GM19023 (cell line): ENCODE measurements around the gene GLI3.

Source experiments
- ATAC-seq: cut with Tn5 transposase; IDR thresholded peaks from one replicate; pipeline ENCODE4 v1.9.1; 2021; ENCODE audit warnings: mild to moderate bottlenecking, moderate library complexity; ENCODE audit not compliant: unreplicated experiment

Gene GLI3

GRCh38 chr7:42012313-42012712 is 224.7 kb downstream of the GLI3 start:
- ATAC-seq: no peak

DNA sequence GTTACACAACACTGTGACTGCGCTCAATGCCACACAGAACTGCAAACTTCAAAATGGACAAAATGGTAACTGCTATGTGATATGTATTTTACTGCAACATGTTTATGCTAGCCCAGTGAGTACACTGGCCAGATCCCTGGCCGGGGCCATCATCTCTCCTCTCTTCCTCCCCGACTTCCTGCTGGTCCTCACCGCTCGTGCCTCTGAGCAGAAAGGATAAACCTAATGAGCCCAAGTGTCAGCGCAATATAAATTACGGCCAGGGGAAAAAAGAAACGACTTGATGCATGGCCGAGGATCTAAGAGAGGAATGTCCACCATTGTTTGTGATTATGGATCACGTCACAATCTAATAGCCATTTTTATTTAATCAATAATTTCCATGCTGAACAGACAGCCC is 225.2 kb downstream of the GLI3 start:
- no peak for ATAC-seq

DNA sequence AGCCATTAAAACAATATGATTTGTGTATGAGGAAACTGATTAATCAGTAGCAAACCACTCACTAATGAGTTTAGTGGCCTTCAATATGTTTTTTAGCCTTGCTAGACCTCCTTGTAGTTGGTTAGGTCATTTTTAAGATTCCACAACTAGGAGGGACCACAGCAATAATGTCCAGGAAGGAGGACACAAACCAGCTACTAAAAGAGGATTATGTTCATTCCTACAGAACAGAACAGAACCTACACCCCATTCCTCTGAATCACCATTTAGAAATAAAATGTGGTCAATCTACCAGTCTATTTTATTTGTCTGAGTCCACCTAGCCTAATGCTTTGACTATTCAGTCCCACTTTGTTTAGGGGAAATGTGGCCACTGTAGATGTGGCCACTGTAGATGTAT is 226.3 kb downstream of the GLI3 start:
- ATAC-seq: no peak

GRCh38 chr7:42006801-42007513 is 230.1 kb downstream of the GLI3 start:
- no peak for ATAC-seq

GRCh38 chr7:42002654-42003053 is 234.4 kb downstream of the GLI3 start:
- no peak for ATAC-seq

- no peak for ATAC-seq
Measured at GRCh38 chr7:41999736-42000283, 237.2 kb downstream of the GLI3 start.

GRCh38 chr7:41998041-41998440 is 239.0 kb downstream of the GLI3 start:
- ATAC-seq: no peak

DNA sequence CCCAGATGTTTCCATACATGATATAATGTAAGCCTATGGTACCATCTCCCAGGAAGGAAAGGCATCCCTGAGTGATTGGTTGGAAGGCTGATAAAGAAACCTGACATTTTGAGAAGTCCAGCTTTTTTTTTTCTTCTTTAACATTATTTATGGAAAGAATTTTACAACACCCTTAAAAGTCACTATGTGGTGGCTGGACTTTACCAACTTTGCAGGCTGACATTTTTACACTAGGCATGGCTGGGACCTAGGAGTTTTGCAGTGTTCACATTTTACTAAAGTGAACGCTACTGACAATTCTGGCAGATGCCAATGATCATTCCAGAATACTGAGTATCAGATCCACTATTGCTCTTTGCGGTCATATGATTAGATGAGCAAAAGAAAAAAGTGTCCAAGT is 239.9 kb downstream of the GLI3 start:
- no peak for ATAC-seq

GRCh38 chr7:41996381-41997035 is 240.5 kb downstream of the GLI3 start:
- ATAC-seq: no peak

GRCh38 chr7:41995632-41996271 is 241.3 kb downstream of the GLI3 start:
- no peak for ATAC-seq

DNA sequence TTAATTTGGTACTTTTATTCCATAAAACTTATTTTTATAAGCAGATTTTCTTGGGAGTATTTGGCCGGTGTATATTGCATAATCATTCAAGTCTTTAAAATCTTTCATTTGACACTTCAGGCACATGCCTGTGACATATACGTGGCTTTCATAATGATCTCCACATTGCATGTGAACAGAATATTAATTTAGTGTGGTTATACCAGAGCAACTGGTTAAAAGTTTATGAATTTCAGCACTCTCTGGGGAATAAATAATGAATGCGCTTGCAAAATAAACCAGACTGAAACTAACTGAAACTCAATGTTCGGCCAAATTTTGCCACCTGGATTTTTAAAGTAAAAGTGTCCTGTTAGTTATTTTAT is 242.3 kb downstream of the GLI3 start:
- ATAC-seq: no peak

DNA sequence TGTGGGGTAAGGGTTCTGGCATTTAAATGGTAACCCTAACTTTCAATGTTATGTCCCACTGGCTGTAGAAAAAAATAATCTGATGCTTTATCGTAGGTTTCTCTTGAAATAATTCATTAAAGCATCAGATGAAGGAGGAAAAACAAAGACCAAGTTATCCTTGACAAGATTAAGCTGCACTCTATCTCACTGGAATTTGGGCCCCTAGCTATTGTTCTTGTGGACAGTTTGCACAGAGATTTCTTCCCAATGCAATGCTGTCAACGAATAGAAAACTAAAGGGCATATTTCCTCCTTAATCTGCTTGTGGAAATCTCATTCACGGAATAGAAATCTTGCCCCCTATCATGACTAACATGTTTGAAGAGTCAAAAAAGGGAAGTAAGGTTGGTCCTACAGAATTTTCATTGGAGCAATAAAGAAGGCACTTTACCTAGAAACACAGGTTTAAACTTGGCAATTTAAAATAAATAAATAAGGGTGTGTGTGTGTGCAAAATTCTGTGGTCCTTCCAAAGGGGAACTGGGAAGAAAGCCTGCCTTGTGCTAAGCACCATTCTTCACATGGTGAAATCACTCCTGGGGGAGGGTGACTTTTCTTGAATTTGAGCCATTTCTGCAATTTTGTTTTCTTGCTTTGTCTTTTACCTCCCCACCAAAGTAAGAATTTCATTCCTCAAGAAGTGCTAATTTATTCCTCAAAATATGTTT is 242.8 kb downstream of the GLI3 start:
- no peak for ATAC-seq

DNA sequence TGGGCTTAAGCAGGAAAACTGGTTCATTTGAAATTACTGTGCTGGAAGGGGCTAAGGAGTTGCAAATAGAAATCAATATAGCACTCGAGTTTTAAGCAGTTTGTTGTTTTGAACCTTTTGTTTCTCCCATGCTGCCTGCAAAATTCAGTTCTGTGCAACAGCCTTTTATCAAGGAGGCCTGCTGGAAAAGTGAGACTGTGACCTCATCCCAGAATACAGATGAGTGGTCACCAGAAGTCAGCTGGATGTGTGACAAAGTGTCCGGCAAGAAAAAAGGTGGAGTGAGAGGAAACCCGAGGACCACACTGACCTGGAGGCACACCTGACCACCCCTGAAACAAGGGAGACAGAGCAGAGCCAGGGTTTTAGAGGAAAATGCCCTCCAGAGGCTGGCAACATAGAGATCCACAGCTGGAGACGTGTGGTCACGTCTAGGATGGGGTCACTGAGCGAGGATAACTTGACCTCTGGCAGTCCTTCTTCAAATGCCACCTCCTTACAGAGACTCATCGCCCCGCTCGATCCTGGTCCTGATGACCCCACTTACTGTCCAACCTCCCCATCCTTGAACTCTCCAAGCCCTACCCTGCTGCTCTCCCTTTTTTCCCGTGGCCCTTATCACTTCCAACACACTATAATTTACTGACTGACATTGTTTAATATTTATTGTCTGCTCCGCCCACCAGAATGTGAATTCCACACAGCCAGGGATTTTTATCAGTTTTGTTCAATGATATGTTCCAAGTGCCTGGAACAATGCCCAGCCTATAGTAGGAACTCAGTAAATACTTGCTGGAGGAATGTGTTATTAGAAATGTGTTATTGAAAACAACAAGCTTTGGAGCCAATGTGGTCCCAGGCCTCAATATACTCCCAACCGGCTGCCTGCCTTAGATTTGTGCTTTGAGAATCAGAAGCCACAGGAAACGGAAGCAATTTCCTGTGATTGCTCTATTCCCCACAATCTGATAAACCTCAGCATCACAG is 243.8 kb downstream of the GLI3 start:
- no peak for ATAC-seq

- ATAC-seq: no peak
Measured at GRCh38 chr7:41984888-41985287, 252.1 kb downstream of the GLI3 start.

- no peak for ATAC-seq
Measured at GRCh38 chr7:41981046-41982040, 255.7 kb downstream of the GLI3 start.

GRCh38 chr7:41979834-41980307 is 257.1 kb downstream of the GLI3 start:
- no peak for ATAC-seq

DNA sequence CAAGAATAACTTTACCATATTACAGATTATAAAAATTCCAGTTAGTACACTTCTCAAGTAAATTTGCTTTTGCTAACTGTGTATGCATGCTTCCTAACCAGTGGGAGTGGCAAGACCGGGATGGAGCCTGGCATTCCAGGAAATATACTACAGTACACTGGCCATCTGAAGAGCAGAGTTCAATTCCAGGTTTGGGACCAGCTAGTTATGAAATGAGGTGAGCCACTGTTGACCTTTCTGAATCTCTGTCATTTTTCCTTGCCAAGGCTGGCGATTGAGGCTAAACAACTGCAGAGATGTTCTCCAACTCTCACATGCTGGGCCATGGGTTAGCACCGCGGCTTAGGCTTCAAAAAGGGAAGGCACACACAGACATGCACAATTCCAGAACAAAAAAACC is 258.2 kb downstream of the GLI3 start:
- ATAC-seq: no peak

DNA sequence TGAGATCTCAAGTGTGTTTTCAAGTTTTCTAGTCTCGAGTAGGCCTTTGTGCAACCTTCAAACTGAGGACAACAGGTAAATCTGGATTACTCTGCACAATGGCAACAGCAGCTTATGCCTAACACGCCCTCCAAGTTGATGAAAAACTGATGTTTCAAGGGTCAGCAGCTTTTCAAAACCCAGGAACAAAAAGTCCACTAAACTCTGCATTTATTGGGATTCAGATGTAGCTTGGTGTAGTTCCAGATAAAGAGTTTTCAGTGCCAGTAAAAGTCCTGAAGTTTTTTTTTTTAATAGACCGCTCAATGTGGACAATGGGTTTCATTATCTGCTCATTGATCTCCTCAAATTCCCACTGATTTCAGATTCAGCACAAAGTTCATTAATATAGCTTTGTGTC is 259.3 kb downstream of the GLI3 start:
- no peak for ATAC-seq

DNA sequence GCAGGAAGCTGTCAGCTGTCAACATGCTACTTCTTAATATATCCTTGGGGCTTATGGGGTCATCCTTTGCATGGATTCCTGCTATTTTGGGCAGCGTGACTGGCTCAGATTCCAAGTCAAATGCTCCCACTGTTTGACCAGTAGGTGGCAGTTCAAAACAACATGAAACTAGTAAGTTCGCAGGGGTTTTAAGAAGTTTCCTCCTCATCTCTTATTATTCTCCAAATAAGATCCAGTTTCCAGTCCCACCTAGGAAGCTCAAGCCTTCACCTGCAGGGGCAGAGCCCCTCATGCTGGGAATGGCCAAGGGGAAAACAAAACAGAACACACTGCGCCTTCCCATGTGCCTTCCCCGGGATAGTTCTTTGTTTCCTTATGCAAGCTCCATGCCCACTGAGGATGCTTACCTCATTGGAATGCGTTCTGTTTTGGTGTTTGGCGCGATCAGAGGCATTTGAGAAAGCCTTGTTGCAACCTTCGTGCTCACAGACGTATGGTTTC is 259.8 kb downstream of the GLI3 start:
- ATAC-seq: no peak
